OCI-LY7 (cell line): ENCODE data around the gene PHF21B. TPM values are rescaled to one million over a fixed set of nuclear protein-coding genes. Genes with fewer than 3 reads are reported as not detected.

ENCODE experiments used
- BruUV-seq: library from RNA; stranded (reverse); fragments of 400-500 nt; replicated peaks from 2 replicates; lab custom pipeline; 2021; lab: Mats Ljungman, UMichigan
- CTCF ChIA-PET: fragments of 300-600 bp; sonication (Branson Sonifier 250); formaldehyde crosslinking; loops from one replicate; lab custom pipeline; 2022; ENCODE audit warnings: antibody characterized with exemption; ENCODE audit not compliant: unreplicated experiment; lab: Charles Lee
- POLR2A ChIA-PET: fragments of 300-600 bp; sonication (Branson Sonifier 250); formaldehyde crosslinking; loops from one replicate; lab custom pipeline; 2022; ENCODE audit warnings: antibody characterized with exemption; lab: Charles Lee
- DNase-seq: peaks from one replicate; pipeline ENCODE4 v3.0.0-alpha.2; 2015; ENCODE audit warnings: low spot score
- H2AFZ ChIP-seq: fragments of 200-600 bp; sonication (generic), shearing (Covaris generic); 2 replicates; pipeline ENCODE4 v1.6.1; 2014; ENCODE audit warnings: mild to moderate bottlenecking, antibody characterized with exemption, low read length, moderate library complexity
- H3K27ac ChIP-seq: fragments of 200-600 bp; sonication (generic); 2 replicates; pipeline ENCODE4 v1.5.1; 2014; ENCODE audit warnings: mixed run types, low read depth, mild to moderate bottlenecking, moderate library complexity, low read length, inconsistent platforms; ENCODE audit not compliant: poor library complexity, severe bottlenecking
- H3K36me3 ChIP-seq: fragments of 200-600 bp; sonication (generic); 2 replicates; pipeline ENCODE4 v1.6.1; 2014; ENCODE audit warnings: mild to moderate bottlenecking, antibody characterized with exemption, low read length, moderate library complexity, mixed read lengths; ENCODE audit not compliant: insufficient read depth
- H3K4me1 ChIP-seq: fragments of 200-600 bp; sonication (generic); 2 replicates; pipeline ENCODE4 v1.5.1; 2014; ENCODE audit warnings: mild to moderate bottlenecking, low read length; ENCODE audit not compliant: insufficient read depth, poor library complexity, severe bottlenecking
- H3K4me2 ChIP-seq: fragments of 200-600 bp; sonication (generic); 2 replicates; pipeline ENCODE4 v1.6.1; 2014; ENCODE audit warnings: mild to moderate bottlenecking, low read length
- H3K4me3 ChIP-seq: fragments of 200-600 bp; sonication (generic); 2 replicates; pipeline ENCODE4 v1.5.1; 2014; ENCODE audit warnings: mild to moderate bottlenecking, low read depth, low read length; ENCODE audit not compliant: poor library complexity, severe bottlenecking
- H3K79me2 ChIP-seq: fragments of 200-600 bp; sonication (generic); 2 replicates; pipeline ENCODE4 v1.6.1; 2016; ENCODE audit warnings: low read depth, mild to moderate bottlenecking, low read length, moderate library complexity, mixed read lengths; ENCODE audit not compliant: insufficient read depth
- H3K9me2 ChIP-seq: fragments of 200-600 bp; sonication (generic); 2 replicates; pipeline ENCODE4 v1.6.1; 2016; ENCODE audit warnings: mild to moderate bottlenecking, low read length, mixed read lengths; ENCODE audit not compliant: insufficient read depth
- H3K9me3 ChIP-seq: fragments of 200-600 bp; sonication (generic); 2 replicates; pipeline ENCODE4 v1.6.1; 2014; ENCODE audit warnings: mild to moderate bottlenecking, mixed run types, low read length, mixed read lengths
- H4K20me1 ChIP-seq: fragments of 200-600 bp; sonication (generic); 2 replicates; pipeline ENCODE4 v1.6.1; 2014; ENCODE audit warnings: mild to moderate bottlenecking, antibody characterized with exemption, low read length, moderate library complexity, mixed read lengths; ENCODE audit not compliant: insufficient read depth
- CTCF ChIP-seq: fragments of 200-600 bp; sonication (generic); conservative IDR thresholded peaks from 2 replicates; pipeline ENCODE4 v1.5.1; 2014; ENCODE audit warnings: mild to moderate bottlenecking, antibody characterized with exemption, low read length, moderate library complexity, mixed read lengths
- EZH2phosphoT487 ChIP-seq: fragments of 200-600 bp; sonication (generic); IDR thresholded peaks from 2 replicates; pipeline ENCODE4 v1.6.1; 2018; ENCODE audit warnings: low read depth, borderline replicate concordance, mild to moderate bottlenecking, mixed run types, antibody characterized with exemption, low read length, moderate library complexity, mixed read lengths
- intact Hi-C: fragments of 100-400 bp; cut with micrococcal nuclease; formaldehyde crosslinking; loops from one replicate; pipeline ENCODE4 v1.10.0; 2022; ENCODE audit not compliant: unreplicated experiment
- total RNA-seq, 2 experiments: library from RNA; depleted of rRNA in 1 of 2; stranded (reverse); fragments of >200 nt in 1 of 2; shearing (Covaris generic) in 1 of 2; gene quantifications; 2 replicates each; pipeline ENCODE4 v1.2.3, GENCODE V29; 2014 to 2022

Gene PHF21B
- total RNA-seq, 2 experiments from 2014 or later, result 9.4 to 12.4 TPM

GRCh38 chr22:44862981-44863860, 146.6 kb downstream of the PHF21B start:
- no TSS peak for BruUV-seq
- DNase-seq, result no peak

GRCh38 chr22:44862281-44862680, 147.5 kb downstream of the PHF21B start:
- no peak for TF ChIP-seq EZH2phosphoT487
- TF ChIP-seq CTCF, result no peak
- no TSS peak for BruUV-seq
- Histone ChIP-seq H3K9me3 (no peaks in the 10 kb centered on the region), H3K4me3 (no peak overlapping the region), H3K9me2 (no peaks in the 10 kb centered on the region), H4K20me1 (no peaks in the 10 kb centered on the region), H3K4me1 (no peaks in the 10 kb centered on the region), H3K79me2 (no peaks in the 10 kb centered on the region), H3K36me3 (no peaks in the 10 kb centered on the region), H3K4me2 (no peak overlapping the region), H3K27ac (no peak overlapping the region), H2AFZ (no peak overlapping the region)
- ChIA-PET POLR2A (no interaction called here), CTCF (no interaction called here)
- intact Hi-C loops, result no loop called here
- DNase-seq, result no peak

More at GRCh38 chr22:44862981-44863860, 146.6 kb downstream of the PHF21B start:
- no peaks in the 10 kb centered on the region for H3K79me2 ChIP-seq
- H2AFZ ChIP-seq, result no peak overlapping the region
- intact Hi-C loops, result no loop called here
- H3K27ac ChIP-seq, result no peak overlapping the region
- H3K4me3 ChIP-seq, result no peak overlapping the region
- no peaks in the 10 kb centered on the region for H3K4me1 ChIP-seq
- no peaks in the 10 kb centered on the region for H3K36me3 ChIP-seq
- TF ChIP-seq CTCF (no peak), EZH2phosphoT487 (no peak)
- ChIA-PET POLR2A (no interaction called here), CTCF (no interaction called here)
- no peaks in the 10 kb centered on the region for H3K9me3 ChIP-seq
- no peaks in the 10 kb centered on the region for H3K9me2 ChIP-seq
- H3K4me2 ChIP-seq, result no peak overlapping the region
- H4K20me1 ChIP-seq, result no peaks in the 10 kb centered on the region

GRCh38 chr22:44861245-44861644, 148.6 kb downstream of the PHF21B start:
- no peaks in the 10 kb centered on the region for H3K4me1 ChIP-seq
- no peak overlapping the region for H3K27ac ChIP-seq
- TF ChIP-seq EZH2phosphoT487 (no peak), CTCF (no peak)
- H3K4me3 ChIP-seq, result no peak overlapping the region
- CTCF ChIA-PET, result no interaction called here
- H3K36me3 ChIP-seq, result no peaks in the 10 kb centered on the region
- no peak for DNase-seq
- BruUV-seq, result no TSS peak
- intact Hi-C loops, result no loop called here
- H3K9me2 ChIP-seq, result no peaks in the 10 kb centered on the region
- no peaks in the 10 kb centered on the region for H4K20me1 ChIP-seq
- H3K4me2 ChIP-seq, result no peak overlapping the region
- H3K79me2 ChIP-seq, result no peaks in the 10 kb centered on the region
- POLR2A ChIA-PET, result no interaction called here
- no peak overlapping the region for H2AFZ ChIP-seq
- no peaks in the 10 kb centered on the region for H3K9me3 ChIP-seq
